ENCODE results near the gene MPC2.

DNA sequence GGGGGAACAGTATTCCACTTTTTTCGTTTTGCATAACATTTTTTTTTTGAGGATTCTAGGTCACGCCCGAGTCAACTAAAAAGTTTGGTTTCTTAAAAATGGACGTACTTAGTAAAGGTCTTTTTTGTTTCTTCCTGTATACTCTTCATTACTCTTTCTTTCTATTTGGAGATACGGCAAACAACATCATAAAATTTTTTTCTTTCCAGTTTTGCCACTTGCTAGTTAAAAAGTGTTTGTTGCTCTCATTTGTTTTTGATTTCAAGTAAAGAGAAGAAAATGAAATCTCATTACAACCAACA lies 788 bp upstream of the MPC2 start:
- no peak for TF ChIP-seq POLR2A (IDR thresholded peaks at IDR 0.05)
- TF ChIP-seq, protein P1, sequence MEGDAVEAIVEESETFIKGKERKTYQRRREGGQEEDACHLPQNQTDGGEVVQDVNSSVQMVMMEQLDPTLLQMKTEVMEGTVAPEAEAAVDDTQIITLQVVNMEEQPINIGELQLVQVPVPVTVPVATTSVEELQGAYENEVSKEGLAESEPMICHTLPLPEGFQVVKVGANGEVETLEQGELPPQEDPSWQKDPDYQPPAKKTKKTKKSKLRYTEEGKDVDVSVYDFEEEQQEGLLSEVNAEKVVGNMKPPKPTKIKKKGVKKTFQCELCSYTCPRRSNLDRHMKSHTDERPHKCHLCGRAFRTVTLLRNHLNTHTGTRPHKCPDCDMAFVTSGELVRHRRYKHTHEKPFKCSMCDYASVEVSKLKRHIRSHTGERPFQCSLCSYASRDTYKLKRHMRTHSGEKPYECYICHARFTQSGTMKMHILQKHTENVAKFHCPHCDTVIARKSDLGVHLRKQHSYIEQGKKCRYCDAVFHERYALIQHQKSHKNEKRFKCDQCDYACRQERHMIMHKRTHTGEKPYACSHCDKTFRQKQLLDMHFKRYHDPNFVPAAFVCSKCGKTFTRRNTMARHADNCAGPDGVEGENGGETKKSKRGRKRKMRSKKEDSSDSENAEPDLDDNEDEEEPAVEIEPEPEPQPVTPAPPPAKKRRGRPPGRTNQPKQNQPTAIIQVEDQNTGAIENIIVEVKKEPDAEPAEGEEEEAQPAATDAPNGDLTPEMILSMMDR (IDR thresholded peaks at IDR 0.05) = no peak
- TF ChIP-seq POLR2AphosphoS5 (IDR thresholded peaks at IDR 0.05) = no peak

Data from gastroesophageal sphincter (tissue), 3 donors.